Medulla oblongata (tissue), 1 donor: ENCODE measurements around the gene SF3A1.

ENCODE experiments used
- DNase-seq: peaks from one replicate; pipeline ENCODE4 v3.0.0-alpha.2; 2015; ENCODE audit errors: extremely low spot score

Gene SF3A1

DNA sequence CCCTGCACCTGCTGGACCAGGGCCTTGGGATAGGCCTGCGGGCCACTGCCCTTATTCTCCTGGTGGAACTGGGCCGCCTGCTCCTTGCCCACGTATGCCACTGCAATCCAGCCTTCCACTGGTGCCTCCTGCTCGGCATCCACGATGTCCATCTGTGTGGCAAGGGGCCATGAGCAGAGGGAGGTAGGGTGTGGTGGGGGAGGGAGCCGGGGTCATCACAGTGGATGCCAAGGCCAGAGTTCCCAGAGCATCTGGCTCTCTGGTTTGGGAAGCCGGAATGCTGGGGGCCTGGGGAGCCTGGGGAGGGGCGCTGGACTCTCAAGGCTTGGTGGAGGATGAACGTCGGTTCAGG lies 29.9 kb upstream of the SF3A1 start:
- no peak for DNase-seq

- DNase-seq: no peak
Observed at GRCh38 chr22:30385942-30386341, 29.2 kb upstream of the SF3A1 start.

GRCh38 chr22:30383061-30383460 lies 26.4 kb upstream of the SF3A1 start:
- DNase-seq: no peak

DNA sequence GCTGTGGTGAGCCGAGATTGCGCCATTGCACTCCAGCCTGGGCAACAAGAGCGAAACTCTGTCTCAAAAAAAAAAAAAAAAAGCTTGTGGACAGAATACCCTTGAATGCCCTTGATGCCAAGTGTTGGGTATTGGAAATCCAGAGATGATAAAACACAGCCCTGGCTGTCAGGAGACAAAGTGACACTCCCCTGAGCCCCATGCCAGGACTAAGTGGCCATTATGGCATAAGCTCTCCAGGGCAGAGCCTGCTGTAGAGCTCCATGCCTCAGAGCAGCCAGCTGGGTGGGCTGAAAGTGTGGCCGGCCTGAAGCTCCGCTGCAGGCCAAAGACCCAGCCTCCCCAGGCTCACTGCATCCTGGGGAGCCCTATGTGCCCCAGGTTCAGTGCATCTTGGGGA lies 25.6 kb upstream of the SF3A1 start:
- DNase-seq: no peak

DNA sequence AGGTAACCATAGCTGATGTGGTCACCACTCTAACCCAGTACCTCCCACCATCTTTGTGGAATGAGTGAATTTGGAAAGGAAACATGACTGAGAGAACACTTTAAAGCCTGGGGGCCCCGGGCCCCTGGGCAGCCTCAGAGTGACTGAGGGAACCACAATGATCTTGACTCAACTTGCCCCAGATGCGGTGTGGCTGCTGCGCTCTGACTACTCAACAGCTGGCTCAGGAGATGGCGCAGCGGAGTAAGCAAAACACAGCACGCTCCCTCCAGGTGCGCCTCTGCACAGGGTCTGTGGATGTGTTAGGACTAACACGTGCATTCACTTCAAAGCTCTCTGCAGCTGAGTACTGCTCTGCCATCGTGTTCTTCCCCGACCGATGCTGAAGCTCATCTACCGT lies 24.6 kb upstream of the SF3A1 start:
- no peak for DNase-seq

GRCh38 chr22:30380011-30380410 lies 23.3 kb upstream of the SF3A1 start:
- DNase-seq: no peak

DNA sequence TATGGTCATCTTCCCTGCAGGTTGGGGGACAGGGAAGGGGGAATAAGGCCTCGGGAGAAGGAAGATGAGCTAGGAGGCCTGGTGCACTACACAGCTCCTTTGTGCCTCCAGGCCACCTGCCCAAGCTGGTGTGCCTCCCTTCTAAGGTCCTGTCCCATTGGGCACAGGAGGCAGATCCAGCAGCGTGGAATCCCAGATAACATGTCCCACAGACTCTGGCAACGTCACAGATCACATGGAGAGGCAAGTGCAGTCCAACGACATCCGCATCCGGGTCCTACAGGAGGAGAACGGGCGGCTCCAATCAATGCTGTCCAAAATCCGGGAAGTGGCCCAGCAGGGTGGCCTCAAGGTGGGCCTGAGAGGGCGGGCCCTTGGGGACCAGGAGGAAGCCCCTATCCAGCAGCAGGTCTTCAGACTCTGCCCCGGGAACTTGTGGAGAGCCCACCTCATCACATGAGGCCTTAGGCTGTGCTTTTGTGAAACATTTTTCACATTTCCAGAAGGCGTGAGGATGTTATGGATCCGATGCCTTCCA lies 18.7 kb upstream of the SF3A1 start:
- DNase-seq: no peak

DNA sequence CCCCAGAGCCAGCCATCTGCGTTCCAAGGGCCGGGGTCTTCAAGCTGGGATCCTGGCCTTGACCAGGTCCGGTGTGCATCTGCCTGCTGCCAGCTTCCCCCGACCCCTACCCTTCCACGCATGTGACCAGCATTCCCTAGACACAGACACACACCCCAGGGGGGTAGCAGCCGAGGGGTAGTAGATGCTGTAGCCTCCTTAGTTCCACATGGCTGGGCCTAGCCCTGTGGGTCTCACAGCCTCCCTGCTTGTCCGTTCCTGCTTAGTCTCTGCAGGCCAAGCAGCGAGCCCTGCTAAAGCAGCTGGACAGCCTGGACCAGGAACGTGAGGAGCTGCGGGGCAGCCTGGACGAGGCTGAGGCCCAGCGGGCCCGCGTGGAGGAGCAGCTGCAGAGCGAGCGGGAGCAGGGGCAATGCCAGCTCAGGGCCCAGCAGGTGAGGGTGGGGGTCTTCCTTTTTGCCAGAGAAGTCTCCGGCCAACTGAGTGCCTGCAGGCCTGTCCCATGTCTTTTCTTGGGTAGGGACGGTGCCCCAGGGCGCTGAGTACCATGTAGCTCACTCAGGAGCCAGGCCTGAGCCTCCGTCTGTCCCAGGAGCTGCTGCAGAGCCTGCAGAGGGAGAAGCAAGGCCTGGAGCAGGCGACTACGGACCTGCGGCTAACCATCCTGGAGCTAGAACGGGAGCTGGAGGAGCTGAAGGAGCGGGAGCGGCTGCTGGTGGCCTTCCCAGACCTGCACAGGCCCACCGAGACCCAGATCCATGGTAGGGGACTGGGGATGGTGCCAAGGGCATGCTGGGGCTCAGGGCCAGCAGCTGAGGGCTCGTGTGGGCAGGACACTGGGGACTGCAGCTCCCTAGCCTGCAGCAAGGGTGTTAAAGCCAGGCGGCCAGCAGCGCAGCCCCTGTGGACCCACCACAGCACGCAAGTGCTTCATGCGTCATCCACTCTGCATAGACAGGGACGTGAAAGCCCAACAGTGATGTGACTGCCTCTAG lies 16.9 kb upstream of the SF3A1 start:
- no peak for DNase-seq

DNA sequence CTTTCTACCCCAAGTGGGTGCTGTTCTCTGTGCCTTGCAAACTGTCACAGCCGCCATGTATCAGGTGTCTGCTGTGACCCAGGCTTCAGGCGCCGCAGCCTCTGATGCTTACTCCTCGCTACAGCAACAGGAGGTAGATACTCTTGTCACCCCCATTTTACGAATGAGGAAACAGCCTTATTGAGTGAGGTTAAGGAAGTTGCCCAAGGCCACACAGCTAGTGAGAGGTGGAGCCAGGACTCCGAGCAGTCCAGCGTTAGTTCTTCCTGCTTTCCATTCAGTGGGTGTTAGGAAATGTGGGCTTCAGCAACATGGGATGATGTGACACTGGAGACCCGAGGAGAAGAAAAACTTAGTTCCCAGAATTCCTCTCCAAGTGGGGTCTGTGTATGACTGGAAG lies 16.2 kb upstream of the SF3A1 start:
- DNase-seq: no peak

DNA sequence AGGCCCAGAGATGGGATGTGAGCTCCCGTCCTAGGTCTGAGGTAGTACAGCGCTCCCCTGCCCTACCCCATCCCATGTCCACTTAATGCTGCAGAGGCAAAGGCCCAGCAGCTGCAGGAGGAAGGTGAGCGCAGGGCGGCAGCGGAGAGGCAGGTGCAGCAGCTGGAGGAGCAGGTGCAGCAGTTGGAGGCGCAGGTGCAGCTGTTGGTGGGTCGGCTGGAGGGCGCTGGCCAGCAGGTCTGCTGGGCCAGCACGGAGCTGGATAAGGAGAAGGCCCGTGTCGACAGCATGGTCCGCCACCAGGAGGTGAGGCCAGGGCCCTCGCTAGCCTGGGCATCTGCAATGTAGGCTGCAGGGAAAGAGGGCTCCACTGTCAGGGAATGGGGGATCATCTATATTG lies 15.3 kb upstream of the SF3A1 start:
- DNase-seq: no peak

DNA sequence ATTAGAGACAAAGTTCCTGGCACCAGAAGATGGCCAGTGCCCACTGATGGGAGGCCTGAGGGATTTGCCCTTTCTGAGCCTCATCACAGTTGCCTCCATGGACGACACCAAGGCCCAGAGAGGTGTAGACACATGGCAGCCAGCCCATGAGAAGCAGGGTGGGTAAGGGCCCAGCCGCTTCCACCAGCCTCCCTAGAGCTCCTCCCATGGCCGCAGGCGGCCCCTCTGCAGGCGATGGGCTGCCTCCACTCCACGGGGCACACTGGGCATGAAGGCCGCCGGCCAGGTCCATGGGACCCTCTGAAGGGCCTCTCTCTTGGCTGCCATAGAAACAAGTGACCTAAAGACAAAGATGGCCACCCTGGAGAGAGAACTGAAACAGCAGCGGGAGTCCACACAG lies 14.6 kb upstream of the SF3A1 start:
- DNase-seq: no peak

- DNase-seq: no peak
Observed at GRCh38 chr22:30370641-30371230, 14.0 kb upstream of the SF3A1 start.

- no peak for DNase-seq
Observed at GRCh38 chr22:30368420-30368819, 11.7 kb upstream of the SF3A1 start.

DNA sequence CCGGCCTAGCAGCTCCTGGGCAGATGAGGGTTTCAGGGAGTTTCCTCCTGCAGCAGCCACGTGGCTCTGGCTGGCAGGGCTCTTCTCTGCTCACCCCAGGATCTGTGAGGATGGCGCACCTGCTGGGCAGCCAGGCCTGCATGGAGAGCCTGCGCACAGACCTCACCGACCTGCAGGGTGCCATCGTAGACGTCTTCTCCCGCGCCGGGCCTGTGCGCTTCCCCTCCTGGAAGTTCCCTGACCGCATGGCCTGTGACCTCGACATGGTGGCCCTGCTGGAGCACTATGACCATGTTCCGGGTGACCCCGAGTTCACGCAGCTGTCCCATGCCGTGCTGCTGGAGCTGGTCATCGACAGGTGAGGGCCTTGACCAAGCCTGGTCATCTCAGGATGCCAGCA lies 9.2 kb upstream of the SF3A1 start:
- no peak for DNase-seq

GRCh38 chr22:30362651-30363281 lies 6.1 kb upstream of the SF3A1 start:
- no peak for DNase-seq

- no peak for DNase-seq
Observed at GRCh38 chr22:30361916-30362650, 5.4 kb upstream of the SF3A1 start.

- DNase-seq: no peak
Observed at GRCh38 chr22:30358541-30358940, 1.8 kb upstream of the SF3A1 start.

DNA sequence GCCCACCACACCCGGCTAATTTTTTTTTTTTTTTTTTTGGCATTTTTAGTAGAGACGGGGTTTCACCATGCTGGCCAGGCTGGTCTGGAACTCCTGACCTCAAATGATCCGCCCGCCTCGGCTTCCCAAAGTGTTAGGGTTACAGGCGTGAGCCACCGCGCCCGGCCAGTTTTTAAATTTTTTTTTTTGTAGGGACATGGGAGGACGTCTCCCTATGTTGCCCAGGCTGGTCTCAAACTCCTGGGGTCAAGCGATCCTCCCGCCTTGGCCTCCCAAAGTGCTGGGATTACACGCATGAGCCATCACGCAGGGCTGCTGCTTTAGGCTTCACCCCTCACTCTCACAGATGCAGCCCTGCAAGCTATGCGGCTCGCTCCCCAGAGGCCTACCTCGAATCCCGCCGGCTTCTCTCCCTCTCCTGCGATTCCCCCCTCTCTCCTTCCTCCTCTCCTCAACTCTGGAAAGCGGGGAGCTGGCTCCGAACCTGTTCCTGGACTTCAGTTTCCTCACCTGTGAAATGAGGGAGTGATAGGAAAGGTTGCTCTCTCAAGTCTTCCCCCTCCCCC lies 1.0 kb upstream of the SF3A1 start:
- DNase-seq: no peak

DNA sequence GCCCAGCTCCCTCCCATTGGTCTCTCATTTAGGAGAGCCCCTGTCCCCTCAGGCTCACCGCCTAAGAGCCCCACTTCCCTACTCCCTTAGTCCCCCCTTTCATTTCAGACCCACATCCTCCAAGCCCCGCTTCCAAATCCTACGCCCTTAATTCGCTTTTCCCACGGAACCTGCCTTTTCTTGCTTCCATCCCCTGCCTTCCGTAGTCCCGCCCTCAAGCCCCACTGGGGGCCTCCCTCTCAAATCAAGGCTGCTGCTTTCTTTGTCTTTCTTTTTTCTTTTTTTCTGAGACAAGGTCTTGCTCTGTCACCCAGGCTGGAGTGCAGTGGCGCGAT lies 509 bp upstream of the SF3A1 start:
- DNase-seq: no peak

- no peak for DNase-seq
Observed at GRCh38 chr22:30354644-30355043, 2.0 kb downstream of the SF3A1 start.

GRCh38 chr22:30351226-30351625 lies 5.5 kb downstream of the SF3A1 start:
- DNase-seq: no peak

GRCh38 chr22:30348809-30349208 lies 7.9 kb downstream of the SF3A1 start:
- DNase-seq: no peak
